HEK293T (cell line): ENCODE data around the gene SERPIND1.

ENCODE experiments used
- BHLHE40 ChIP-seq: fragments of 450-650 bp; IDR thresholded peaks from 2 replicates; pipeline ENCODE4 v1.6.1; 2016; ENCODE audit warnings: mild to moderate bottlenecking, moderate library complexity, borderline replicate concordance
- ELF4 ChIP-seq: fragments of 450-650 bp; IDR thresholded peaks from 2 replicates; pipeline ENCODE4 v1.6.1; 2017; ENCODE audit warnings: antibody characterized with exemption
- FOXA1 ChIP-seq: fragments of 450-650 bp; IDR thresholded peaks from 2 replicates; pipeline ENCODE4 v1.6.1; 2016; ENCODE audit warnings: mild to moderate bottlenecking
- HDGF ChIP-seq: fragments of 450-650 bp; IDR thresholded peaks from 2 replicates; pipeline ENCODE4 v1.6.1; 2017; ENCODE audit warnings: antibody characterized with exemption, borderline replicate concordance
- NFRKB ChIP-seq: fragments of 450-650 bp; IDR thresholded peaks from 2 replicates; pipeline ENCODE4 v1.6.1; 2016; ENCODE audit warnings: mild to moderate bottlenecking, moderate library complexity
- SP1 ChIP-seq: fragments of 450-650 bp; IDR thresholded peaks from 2 replicates; pipeline ENCODE4 v1.6.1; 2017
- SUZ12 ChIP-seq: fragments of 450-650 bp; IDR thresholded peaks from 2 replicates; pipeline ENCODE4 v1.6.1; 2016; ENCODE audit warnings: mild to moderate bottlenecking
- ZNF384 ChIP-seq: fragments of 450-650 bp; IDR thresholded peaks from 2 replicates; pipeline ENCODE4 v1.6.1; 2016
- TF ChIP-seq, protein P1 (sequence below): fragments of 450-650 bp; IDR thresholded peaks from 2 replicates; pipeline ENCODE4 v1.6.1; 2016

GRCh38 chr22:20811171-20811570, 37.3 kb downstream of the SERPIND1 start:
- TF ChIP-seq, protein P1, sequence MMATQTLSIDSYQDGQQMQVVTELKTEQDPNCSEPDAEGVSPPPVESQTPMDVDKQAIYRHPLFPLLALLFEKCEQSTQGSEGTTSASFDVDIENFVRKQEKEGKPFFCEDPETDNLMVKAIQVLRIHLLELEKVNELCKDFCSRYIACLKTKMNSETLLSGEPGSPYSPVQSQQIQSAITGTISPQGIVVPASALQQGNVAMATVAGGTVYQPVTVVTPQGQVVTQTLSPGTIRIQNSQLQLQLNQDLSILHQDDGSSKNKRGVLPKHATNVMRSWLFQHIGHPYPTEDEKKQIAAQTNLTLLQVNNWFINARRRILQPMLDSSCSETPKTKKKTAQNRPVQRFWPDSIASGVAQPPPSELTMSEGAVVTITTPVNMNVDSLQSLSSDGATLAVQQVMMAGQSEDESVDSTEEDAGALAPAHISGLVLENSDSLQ: no peak
- TF ChIP-seq FOXA1 (no peak), NFRKB (no peak), ZNF384 (no peak), ELF4 (no peak), SUZ12 (no peak), SP1 (no peak), BHLHE40 (no peak), HDGF (no peak)
